ENCODE data around the gene LRP4.

LRP4 gene

GRCh38 chr11:46892838-46893237 lies 25.5 kb downstream of the LRP4 start:
- DNase-seq (ENCODE audit: low spot score), result no peak

GRCh38 chr11:46892109-46892508 lies 26.2 kb downstream of the LRP4 start:
- DNase-seq (ENCODE audit: low spot score), result no peak

DNA sequence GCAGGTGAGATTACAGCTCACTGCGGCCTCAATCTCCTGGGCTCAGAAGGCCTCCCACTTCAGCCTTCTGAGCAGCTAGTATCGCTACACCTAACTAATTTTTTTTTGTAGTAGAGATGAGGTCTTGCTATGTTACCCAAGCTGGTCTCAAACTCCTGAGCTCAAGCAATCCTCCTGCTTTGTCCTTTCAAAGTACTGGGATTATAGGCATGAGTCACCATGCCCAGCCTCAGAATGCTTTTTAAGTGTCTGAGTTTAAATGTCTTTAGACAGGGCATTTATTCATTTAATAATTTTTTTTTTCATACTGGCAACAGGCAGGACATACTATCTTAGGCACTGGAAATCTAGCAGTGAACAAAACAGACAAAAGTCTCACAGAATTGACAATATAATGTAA lies 27.7 kb downstream of the LRP4 start:
- no peak for DNase-seq (ENCODE audit: low spot score)

GRCh38 chr11:46889689-46890475 lies 28.5 kb downstream of the LRP4 start:
- DNase-seq (ENCODE audit: low spot score), result peak; percentile 79

- DNase-seq (ENCODE audit: low spot score), result no peak
Observed at GRCh38 chr11:46889251-46889650, 29.1 kb downstream of the LRP4 start.

DNA sequence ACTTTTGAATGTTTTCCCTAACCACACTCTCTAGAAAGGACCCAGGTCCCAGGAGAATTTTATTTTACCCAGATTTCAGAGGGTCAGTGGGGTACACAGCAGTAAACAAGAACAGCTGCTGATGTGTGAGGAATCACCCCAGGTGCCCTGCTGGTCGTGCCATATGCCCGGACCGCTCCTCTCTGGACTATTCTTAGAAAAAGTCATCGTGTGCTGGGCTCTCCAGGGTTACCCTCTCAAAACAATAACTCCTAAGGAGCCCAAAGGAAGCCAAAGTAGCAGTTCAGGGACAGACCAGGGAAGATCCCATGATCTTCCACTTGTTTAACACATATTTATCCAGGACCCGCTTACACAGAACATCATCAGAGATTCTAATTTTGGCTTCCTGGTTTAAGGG lies 29.7 kb downstream of the LRP4 start:
- DNase-seq (ENCODE audit: low spot score), result no peak

DNA sequence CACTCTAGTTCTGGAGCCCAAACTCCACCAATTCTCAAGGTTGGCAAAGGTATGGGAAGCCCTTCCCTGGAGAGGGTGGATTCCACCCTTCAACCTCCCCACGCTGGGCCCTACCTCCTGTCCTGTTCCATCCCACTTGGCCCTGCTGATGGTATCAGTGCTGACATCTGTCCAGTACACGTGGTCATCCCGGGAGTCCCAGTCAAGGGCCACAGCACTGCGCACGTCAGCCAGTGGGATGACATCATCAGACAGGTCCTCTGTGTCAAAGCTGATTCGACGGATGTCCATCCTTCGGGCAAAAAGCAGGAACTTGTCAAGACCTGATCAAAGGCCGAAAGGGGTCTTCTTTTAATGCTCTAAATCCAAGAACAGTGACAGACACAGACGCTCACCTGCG lies 32.1 kb downstream of the LRP4 start:
- no peak for DNase-seq (ENCODE audit: low spot score)

GRCh38 chr11:46879056-46879585 lies 39.2 kb downstream of the LRP4 start:
- DNase-seq (ENCODE audit: low spot score), result no peak

DNA sequence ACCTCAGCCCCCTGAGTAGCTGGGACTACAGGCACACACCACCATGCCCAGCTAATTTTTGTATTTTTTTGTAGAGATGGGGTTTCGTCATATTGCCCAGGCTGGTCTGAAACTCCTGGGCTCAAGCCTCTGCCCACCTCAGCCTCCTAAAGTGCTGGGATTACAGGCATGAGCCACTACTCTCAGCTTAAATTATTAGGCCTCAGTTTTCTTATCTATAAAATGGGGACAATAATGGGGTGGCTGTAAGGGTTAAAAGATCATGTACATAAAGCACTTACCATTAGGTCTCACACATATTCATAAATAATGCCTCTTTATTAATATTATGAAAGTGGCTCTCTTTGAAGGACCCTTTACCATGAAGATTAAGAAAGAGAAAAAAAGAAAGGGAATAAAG lies 40.8 kb downstream of the LRP4 start:
- DNase-seq (ENCODE audit: low spot score), result no peak

- no peak for DNase-seq (ENCODE audit: low spot score)
Observed at GRCh38 chr11:46876471-46876870, 41.9 kb downstream of the LRP4 start.

DNA sequence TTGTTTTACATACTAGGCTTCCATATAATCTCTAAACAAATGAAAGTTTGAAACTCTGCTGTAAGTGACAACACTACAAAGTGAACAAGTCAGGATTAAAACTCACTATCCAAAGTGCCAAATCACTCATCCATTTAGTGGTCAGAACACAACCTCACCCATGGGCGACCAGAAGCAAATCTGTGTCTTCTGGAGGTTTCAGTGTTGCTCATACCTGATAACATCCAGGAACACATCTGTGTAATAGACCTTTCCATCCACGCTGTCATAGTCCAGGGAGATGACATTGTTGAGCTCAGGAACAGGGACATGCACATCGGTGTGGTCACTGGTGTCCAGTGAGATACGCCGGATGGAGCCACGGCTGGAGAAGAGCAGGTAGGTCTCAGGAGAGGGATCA lies 43.8 kb downstream of the LRP4 start:
- no peak for DNase-seq (ENCODE audit: low spot score)

DNA sequence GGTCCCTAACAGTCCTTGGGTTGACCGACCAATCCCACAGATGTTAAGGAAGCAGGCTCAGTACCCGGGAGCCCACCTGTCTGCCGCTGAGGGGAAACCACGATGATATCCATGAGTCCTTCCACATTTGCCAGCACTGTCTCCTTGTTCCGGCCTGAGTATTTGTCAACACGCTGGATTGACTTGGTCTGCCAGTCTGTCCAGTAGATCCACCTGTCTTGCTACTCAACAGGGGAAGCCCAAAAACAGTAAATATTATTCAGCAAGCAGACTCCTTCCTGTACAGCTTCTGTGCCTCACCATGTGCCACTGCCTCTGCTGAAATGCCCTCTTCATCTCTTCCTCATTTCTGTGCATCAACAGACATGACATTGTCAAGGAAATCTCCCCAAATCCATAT lies 49.4 kb downstream of the LRP4 start:
- DNase-seq (ENCODE audit: low spot score), result no peak

DNA sequence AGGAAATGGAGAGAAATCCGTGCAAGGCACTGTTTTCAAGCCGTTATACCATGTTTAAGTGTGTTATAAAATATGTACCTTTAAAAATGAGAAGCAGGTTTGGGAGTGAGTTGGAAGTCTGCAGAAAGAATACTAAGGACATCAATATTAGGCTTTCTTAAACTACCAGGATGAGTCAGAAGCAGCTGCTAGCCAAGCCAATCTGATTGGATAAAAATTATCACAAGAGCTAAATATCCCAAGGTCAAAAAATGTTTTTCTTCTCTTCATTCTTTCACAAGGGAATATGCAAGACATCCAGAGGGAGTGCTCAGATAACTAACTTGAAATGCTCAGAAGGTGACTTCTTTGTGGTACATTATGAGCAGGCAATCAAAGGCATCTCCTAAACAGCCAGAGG lies 53.0 kb downstream of the LRP4 start:
- DNase-seq (ENCODE audit: low spot score), result no peak

- DNase-seq (ENCODE audit: low spot score), result no peak
Observed at GRCh38 chr11:46860218-46860617, 58.1 kb downstream of the LRP4 start.

DNA sequence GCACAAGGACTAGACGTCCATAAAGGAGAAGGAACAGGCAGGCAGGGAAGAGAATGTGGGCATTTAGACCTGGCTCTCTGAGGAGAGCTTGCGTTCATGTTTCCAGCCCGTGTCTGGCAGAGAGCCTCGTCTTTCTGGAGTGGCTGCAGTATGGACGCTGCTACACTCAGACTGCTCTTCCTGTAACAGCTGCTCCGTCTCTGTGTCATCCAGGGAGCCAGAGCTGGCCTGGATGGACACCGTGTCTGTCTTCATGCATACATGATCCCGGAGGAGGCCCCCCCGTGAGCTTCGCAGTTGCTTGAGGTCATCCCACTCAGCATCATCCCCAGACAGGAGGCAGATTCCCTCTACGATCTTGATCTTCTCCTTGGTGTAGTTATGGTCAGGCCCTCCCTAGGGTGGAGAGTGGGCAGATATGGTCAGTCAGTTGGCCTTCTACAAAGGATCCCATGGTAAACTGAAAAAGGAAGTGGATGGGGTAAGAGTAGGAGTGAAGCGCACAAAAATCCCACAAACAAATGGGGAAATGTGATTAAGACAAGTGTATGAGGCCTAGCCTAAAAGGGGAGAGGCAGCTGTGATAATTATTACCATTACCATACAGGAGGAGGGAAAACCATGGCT lies 59.3 kb downstream of the LRP4 start:
- no peak for DNase-seq (ENCODE audit: low spot score)

GRCh38 chr11:46857666-46858065 lies 60.7 kb downstream of the LRP4 start:
- no peak for DNase-seq (ENCODE audit: low spot score)

DNA sequence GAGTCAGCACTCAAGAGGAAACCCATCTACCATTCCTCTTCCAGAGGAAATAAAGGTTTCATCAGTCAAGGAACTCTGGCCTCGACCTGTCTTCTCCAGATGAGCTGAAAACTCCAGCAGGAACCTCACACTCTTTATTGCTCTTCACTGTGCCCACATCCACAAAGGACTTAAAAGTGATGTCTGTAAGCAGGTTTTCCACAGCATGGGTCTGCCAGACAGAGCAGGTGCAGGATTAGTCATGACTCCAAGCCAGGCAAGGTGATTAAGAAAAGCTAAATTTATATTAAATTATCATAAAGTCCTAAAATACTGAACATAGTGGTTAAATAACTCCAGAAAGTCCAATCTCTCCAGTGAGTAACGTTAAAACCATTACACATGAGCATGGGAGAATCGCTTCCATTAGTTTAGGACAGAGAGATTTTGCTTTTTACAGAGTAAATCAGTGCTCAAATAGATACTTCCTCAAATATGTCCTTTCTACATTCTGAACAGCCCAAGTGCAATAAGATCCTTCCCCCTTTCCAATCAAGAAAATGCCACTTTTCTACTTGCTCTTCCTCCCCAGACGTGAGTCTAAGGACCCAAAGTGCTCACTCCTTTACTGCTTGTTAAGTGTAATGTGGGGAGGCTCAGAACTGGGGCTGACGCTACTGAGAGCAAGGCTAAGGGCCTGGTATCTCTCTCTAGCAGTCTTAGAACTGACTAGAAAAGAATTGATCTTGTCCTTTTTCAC lies 61.6 kb downstream of the LRP4 start:
- no peak for DNase-seq (ENCODE audit: low spot score)

DNA sequence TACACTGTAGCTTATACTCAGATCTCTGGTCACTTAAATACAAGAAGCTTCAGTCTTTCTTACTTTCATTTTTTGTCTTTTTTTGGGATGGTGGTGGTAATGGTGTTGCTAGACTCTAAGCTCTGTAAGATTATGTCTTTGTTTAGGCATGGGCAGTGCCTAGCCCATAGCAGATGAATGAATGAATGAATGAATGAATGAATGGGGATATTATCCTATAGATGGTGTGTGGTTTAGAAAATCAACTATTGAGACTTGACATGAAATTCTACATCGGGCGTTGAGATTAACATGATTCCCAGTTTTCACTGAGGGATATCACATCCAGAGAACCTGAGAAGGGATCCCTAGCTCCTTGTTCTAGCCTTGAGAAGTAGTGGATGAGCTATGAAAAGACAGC lies 62.5 kb downstream of the LRP4 start:
- DNase-seq (ENCODE audit: low spot score), result no peak

DNA sequence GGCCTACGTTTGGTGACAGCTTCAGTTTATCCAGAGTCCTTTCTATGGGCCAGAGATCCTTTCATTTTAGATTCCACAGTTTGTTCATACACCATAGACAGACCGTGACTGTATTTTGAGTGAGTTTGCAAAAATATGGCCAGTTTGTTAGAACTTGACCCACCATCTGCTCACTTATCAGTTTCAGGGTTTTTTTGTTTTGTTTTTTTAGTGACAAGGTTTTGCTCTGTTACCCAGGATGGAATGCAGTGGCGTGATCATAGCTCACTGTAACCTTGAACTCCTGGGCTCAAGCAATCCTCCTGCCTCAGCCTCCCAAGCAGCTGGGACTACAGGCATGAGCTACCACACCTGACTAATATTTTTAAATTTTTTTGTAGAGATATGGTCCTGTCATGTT lies 63.2 kb downstream of the LRP4 start:
- DNase-seq (ENCODE audit: low spot score), result no peak

DNA sequence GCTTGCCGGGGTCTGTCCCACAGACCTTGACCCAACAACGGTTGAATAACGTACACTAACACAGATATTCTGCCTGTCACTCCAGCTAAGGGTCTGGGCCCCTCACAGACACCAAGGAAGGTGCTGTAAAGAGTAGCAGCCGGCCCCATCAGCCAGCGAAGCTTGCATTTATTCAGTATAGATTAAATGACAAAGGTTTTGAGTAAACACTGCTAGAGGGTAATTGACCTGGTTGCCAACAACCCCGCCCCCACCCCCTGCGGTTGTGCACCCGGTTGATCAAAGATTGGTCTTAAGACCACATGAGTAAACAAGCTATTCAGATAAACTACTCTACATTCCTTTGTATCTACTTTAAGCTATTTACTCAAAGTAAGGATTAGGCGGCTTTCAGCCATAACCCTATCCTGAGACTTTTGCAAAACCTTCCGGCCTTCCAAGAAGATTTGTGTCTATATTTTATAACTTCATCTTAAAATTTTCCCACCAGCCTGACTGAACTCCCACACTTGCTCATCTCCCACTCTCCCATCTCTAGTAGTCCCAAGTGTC lies 67.4 kb downstream of the LRP4 start:
- no peak for DNase-seq (ENCODE audit: low spot score)

DNA sequence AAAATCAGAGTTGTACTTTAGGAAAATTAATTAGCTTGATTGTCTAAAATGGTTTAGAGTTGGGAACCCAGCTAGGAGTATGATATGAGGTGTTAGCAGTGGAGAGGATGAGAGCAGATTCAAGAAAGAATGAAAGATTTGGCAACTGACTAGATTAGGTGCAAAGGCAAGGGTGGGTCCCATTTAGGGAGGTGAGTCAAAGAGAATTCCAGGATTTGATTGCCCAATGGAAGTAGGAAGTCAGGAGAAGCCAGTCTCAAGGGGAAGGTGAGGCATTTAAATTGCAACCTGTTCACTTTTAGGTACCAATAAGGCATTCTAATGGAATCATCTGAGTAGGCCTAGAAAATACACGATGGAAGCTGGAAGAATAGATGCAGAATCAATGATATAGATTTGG lies 68.7 kb downstream of the LRP4 start:
- DNase-seq (ENCODE audit: low spot score), result no peak

DNA sequence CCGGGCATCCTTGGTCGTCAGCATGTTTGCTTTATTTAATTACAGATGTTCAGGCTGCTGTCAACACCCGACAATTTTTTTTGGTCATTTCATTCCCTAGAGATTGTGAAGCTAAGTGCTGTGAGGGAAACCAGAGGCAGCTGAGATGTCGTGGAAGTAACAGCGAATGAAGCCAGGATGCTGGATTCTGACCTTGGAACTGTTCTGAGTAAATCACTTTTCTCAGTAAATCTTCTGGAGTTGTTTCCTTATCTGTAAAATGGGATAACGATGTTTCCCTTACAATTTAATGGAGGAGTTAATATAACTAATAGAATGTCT lies 71.9 kb downstream of the LRP4 start:
- DNase-seq (ENCODE audit: low spot score), result no peak

Data from D341Med (cell line).